Loucy (cell line): ENCODE results near the gene ARHGAP10.

ENCODE experiments used
- CTCF ChIP-seq: fragments of 200-600 bp; sonication (generic); conservative IDR thresholded peaks from 2 replicates; pipeline ENCODE4 v1.5.1; 2014; ENCODE audit warnings: mild to moderate bottlenecking, antibody characterized with exemption, low read length
- EZH2phosphoT487 ChIP-seq: fragments of 200-600 bp; IDR thresholded peaks from 2 replicates; pipeline ENCODE4 v1.6.1; 2018; ENCODE audit warnings: antibody characterized with exemption, mild to moderate bottlenecking, moderate library complexity, borderline replicate concordance

GRCh38 chr4:148118633-148119032, 386.7 kb downstream of the ARHGAP10 start:
- TF ChIP-seq CTCF (no peak), EZH2phosphoT487 (no peak)
